Heart left ventricle (tissue), 16 donors: ENCODE measurements around the gene PLIN5. TPM values are rescaled to one million over a fixed set of nuclear protein-coding genes. Genes with fewer than 3 reads are reported as not detected.

ENCODE experiments used
- ATAC-seq, 4 donors: fragments of 200-7000 bp; cut with Tn5 transposase; one replicate each; pipeline ENCODE4 v1.9.1; 2020 to 2022; ENCODE audit warnings: moderate library complexity in 4 of 4, mild to moderate bottlenecking in 3 of 4, moderate number of reproducible peaks in 1 of 4
- DNase-seq, 5 donors: peaks; one replicate each; pipeline ENCODE4 v3.0.0-alpha.2; 2020
- H3K27ac ChIP-seq, 12 donors: fragments of 200-600 bp; sonication (generic) in 4 of 12; one replicate each; pipeline versions ENCODE4 v1.5.0 to v1.8.0; 2016 to 2022; ENCODE audit warnings: mild to moderate bottlenecking in 2 of 12
- H3K27me3 ChIP-seq, 9 donors: fragments of 200-600 bp; sonication (generic) in 2 of 9; one replicate each; pipeline versions ENCODE4 v1.5.1 to v1.8.0; 2016 to 2022; ENCODE audit warnings: mild to moderate bottlenecking in 3 of 9
- H3K36me3 ChIP-seq, 9 donors: fragments of 200-600 bp; sonication (generic) in 2 of 9; one replicate each; pipeline versions ENCODE4 v1.5.0 to v1.8.0; 2018 to 2022; ENCODE audit warnings: mild to moderate bottlenecking in 2 of 9
- H3K4me1 ChIP-seq, 12 donors: fragments of 200-600 bp; sonication (generic) in 4 of 12; one replicate each; pipeline versions ENCODE4 v1.5.0 to v1.8.0; 2016 to 2022; ENCODE audit warnings: mild to moderate bottlenecking in 3 of 12
- H3K4me3 ChIP-seq, 12 donors: fragments of 200-600 bp; sonication (generic) in 4 of 12; one replicate each; pipeline versions ENCODE4 v1.5.0 to v1.8.0; 2017 to 2022; ENCODE audit warnings: mild to moderate bottlenecking in 9 of 12, moderate library complexity in 4 of 12
- H3K9me3 ChIP-seq, 12 donors: fragments of 200-600 bp; sonication (generic) in 4 of 12; one replicate each; pipeline versions ENCODE4 v1.5.0 to v1.8.0; 2016 to 2022; ENCODE audit warnings: mild to moderate bottlenecking in 1 of 12
- CTCF ChIP-seq, 12 donors: fragments of 200-600 bp; sonication (generic) in 4 of 12; IDR thresholded peaks; one replicate each; pipeline versions ENCODE4 v1.5.0 to v1.8.0; 2018 to 2022; ENCODE audit warnings: antibody characterized with exemption in 12 of 12, mild to moderate bottlenecking in 5 of 12
- POLR2A ChIP-seq, 2 donors: fragments of 450-650 bp; IDR thresholded peaks; one replicate each; pipeline ENCODE4 v1.6.1; 2017; ENCODE audit warnings: antibody characterized with exemption in 2 of 2, mild to moderate bottlenecking in 2 of 2, moderate library complexity in 2 of 2
- WGBS, 4 donors: extraction: QIAGEN DNeasy Blood & Tissue Kit in 2 of 4; methylation state at CpG; one replicate each; pipeline versions ENCODE4 v1.1.5 to v1.1.7; 2013 to 2018; 5-methylcytosine and 5-hydroxymethylcytosine counted together
- intact Hi-C, 10 donors: fragments of 100-400 bp; cut with DNase I; formaldehyde crosslinking; loops; one replicate each; pipeline versions ENCODE4 v1.11.1 to v1.14.2; 2022
- polyA plus RNA-seq, 2 donors: library from polyadenylated mRNA; stranded (reverse); fragments of 200-250 nt; gene quantifications; one replicate each; pipeline ENCODE4 v1.2.3, GENCODE V29; 2013
- total RNA-seq, 9 donors: library from RNA; depleted of rRNA in 2 of 9; stranded (reverse); fragments of >200 nt in 2 of 9; fragmentation: NEBNext Ultra II Directional in 3 of 9; extraction: Animal tissue kit (Norgen Biotek cat#: 25700) in 3 of 9; gene quantifications; one replicate each; pipeline versions ENCODE4 v1.1.0 to v1.2.4, GENCODE V29; 2016 to 2023
- donor health status: ischemic (EF 13 %, LVEDD 7.1; RV severe dilation, severe dysfunction).
- donor health status: healthy with polysubstance abuse.
- donor health status: DM: no; HTN: yes; CAD: no.
- donor health status: DM: no; HTN: no; CAD: no.
- donor health status: ischemic (EF 25% LVEDD 6.9; RV normal size, moderate dysfunction).
- donor health status: ischemic (EF 25% LVEDD 5.7; RV mildly dilated, moderate dysfunction).
- donor health status: healthy.
- donor health status: DM: yes; HTN: yes; CAD: no.
- donor health status: ischemic (EF 35%, LVEDD 5.7; RV mildly dilated, moderate dysfunction).
- donor health status: nonischemic (EF 11% LVEDD 7.7; RV severe dilation, severe dysfunction).
- donor health status: DM: yes; HTN: yes; CAD: no.
- donor health status: PGD.
- donor health status: ischemic (EF 29% LVEDD 5.4; RV normal size, mild dysfunction).
- donor health status: nonischemic (EF 23%, LVEDD 6.1; RV moderate dilation, normal function).

The PLIN5 gene
- total and polyA plus RNA-seq, 11 donors: 17.5 to 88.6 (median 42.7) TPM

DNA sequence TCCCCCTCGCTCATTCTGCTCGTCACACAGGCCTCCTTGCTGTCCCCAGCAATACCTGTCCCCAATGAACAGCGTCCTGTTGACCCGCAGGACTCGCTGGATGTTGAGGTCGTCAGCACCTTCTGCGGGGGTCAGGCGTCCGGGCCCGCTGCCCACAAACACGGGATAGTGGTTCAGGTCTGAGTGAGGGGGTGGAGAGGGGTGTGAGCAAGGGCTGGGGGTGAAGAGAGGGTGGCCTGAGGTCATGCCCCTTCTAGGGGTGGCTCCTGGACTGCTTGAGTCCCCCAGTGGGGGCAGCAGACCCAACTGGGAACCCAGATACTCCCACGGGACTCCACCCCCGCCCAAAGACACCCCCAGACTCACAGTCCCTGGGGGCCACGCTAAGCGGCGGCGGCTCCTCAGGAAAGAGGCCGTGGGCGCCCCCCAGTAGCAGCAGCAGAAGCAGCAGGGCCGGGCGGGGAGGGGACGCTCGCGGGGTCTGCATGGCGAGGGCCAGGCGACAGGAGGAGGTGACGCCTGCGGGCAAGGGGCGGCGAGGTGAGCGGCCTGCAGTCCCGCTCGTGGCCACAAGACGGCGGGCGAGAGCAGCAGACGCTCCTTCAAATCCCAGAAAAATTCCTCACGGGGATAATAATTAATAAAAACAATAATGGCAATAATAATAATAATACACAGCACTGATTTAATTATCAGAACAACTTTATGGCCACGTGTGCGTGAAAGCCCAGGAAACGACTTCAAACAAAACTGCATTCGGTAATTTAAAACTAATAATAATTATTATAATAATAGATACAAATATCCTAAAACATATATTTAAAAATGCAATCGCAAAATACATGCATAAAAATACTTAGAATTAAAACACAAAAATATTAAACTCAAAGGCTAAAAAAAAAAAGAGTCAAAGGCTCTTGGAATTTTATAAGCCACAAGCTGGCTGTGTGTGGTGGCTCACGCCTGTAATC is 23.2 kb upstream of the PLIN5 start:
- 22 to 26% (median 25%) methylated on average over 32 to 44 of the region's 44 CpGs for WGBS, 4 donors

DNA sequence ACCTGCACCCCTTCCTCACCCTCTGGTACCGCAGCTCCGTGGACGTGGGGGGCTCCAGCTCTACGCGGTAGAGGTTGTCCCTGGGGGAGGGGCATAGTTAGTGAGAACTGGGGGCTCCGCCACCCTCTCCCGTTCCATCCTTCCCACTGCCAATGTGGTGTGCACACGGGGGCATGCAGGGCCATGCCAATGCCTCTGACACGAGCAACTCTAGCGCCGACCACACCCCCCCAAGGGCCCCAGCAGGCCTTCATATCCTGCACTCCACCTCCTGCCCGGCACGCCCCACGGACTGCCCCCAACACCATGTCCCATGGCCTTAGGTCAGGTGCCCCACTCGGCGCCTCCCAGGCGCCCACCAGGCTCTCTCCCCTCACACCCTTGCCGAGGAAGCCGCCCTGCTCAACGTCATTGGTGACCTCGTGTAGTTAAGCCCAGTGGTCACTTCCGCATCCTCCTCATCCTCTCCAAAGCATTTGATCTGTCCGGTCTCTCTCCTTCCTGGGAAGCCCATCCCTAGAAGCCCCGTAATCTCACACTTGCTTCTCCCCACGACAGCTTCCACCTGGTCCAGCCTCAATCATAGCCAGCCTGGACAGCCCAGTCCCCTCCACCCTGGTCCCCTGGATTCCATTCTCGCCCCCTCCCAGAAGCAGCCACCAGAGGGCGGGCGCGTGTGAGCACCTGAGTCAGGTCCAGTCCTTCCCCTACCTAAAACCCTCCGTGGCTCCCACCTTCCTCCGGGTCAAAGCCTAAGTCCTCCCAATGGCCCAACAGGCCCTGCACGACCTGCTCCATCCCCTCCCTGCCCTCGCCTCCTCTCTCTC is 22.3 kb upstream of the PLIN5 start:
- intact Hi-C loops: loop anchor here in 8 of 10 donors (5.0 kb wide), 1 partner anchor 80 kb away; the partner anchor contains the start of gene TNFAIP8L1 (in 8 of the 8)
- DNase-seq (no peak), ATAC-seq (peak in 1 of 4 donors; percentile 12)
- TF ChIP-seq CTCF (IDR thresholded peaks at IDR 0.05): no peak
- TF ChIP-seq POLR2A (IDR thresholded peaks at IDR 0.05): no peak
- peaks cover 0 to 21% (median 9%) of the 10 kb centered on the region in 9 donors for H3K36me3 ChIP-seq
- peaks cover 0 to 25% (median 3%) of the 10 kb centered on the region in 12 donors for H3K4me1 ChIP-seq
- 79 to 82% (median 79%) methylated on average over 33 of the region's 33 CpGs for WGBS, 4 donors
- no peaks in the 10 kb centered on the region for H3K9me3 ChIP-seq
- H3K27me3 ChIP-seq: no peaks in the 10 kb centered on the region
- H3K27ac ChIP-seq: peak overlapping the region in 2 of 12 donors; percentile 31 to 80
- H3K4me3 ChIP-seq: peak overlapping the region in 9 of 12 donors; percentile 53 to 65 (median 60)

More for the DNA sequence above, 23.2 kb upstream of the PLIN5 start:
- DNase-seq (no peak), ATAC-seq (no peak)
- Histone ChIP-seq H3K27me3 (no peaks in the 10 kb centered on the region), H3K9me3 (no peaks in the 10 kb centered on the region), H3K36me3 (peaks cover 0 to 14% (median 6%) of the 10 kb centered on the region in 9 donors), H3K27ac (peak overlapping the region in 8 of 12 donors; percentile 53 to 87 (median 79)), H3K4me1 (peaks cover 0 to 28% (median 3%) of the 10 kb centered on the region in 12 donors), H3K4me3 (peak overlapping the region in 11 of 12 donors; percentile 20 to 65 (median 58))
- intact Hi-C loops: loop anchor here in 9 of 10 donors (2.0 to 5.0 kb wide), 2 partner anchors 79 kb away; partner anchors contain the start of gene TNFAIP8L1 (in 8 of the 9)
- TF ChIP-seq CTCF (IDR thresholded peaks at IDR 0.05): peak; percentile 99 to 100 (median 99)
- TF ChIP-seq POLR2A (IDR thresholded peaks at IDR 0.05): no peak

GRCh38 chr19:4556597-4557127 is 21.6 kb upstream of the PLIN5 start:
- no peaks in the 10 kb centered on the region for H3K27me3 ChIP-seq
- H3K9me3 ChIP-seq: no peaks in the 10 kb centered on the region
- WGBS, 4 donors: 78 to 87% (median 82%) methylated on average over 16 to 25 of the region's 25 CpGs
- H3K36me3 ChIP-seq: peaks cover 0 to 24% (median 12%) of the 10 kb centered on the region in 9 donors
- TF ChIP-seq POLR2A (IDR thresholded peaks at IDR 0.05): no peak
- no peak for TF ChIP-seq CTCF (IDR thresholded peaks at IDR 0.05)
- no peak overlapping the region for H3K4me3 ChIP-seq
- peaks cover 0 to 24% (median 3%) of the 10 kb centered on the region in 12 donors for H3K4me1 ChIP-seq
- peak in 3 of 4 donors; percentile 41 to 58 (median 52) for ATAC-seq
- H3K27ac ChIP-seq: no peak overlapping the region
- intact Hi-C loops: loop anchor here in 8 of 10 donors (5.0 kb wide), 1 partner anchor 81 kb away; the partner anchor contains the start of gene TNFAIP8L1 (in 8 of the 8)
- peak in 1 of 5 donors; percentile 73 for DNase-seq
